Heart right ventricle (tissue), 16 donors: ENCODE results near the gene TTLL10. TPM values are rescaled to one million over a fixed set of nuclear protein-coding genes. Genes with fewer than 3 reads are reported as not detected.
A peak's percentile ranks its signal among the peaks of the same experiment; 100 is the strongest.

Experiments used
- ATAC-seq, 8 donors: fragments of 200-7000 bp; cut with Tn5 transposase; one replicate each; pipeline ENCODE4 v1.9.1; 2020; ENCODE audit warnings: mild to moderate bottlenecking in 8 of 8, moderate library complexity in 8 of 8, moderate number of reproducible peaks in 1 of 8
- DNase-seq, 2 donors: peaks; one replicate each; pipeline ENCODE4 v3.0.0-alpha.2; 2020
- H3K27ac ChIP-seq, 10 donors: fragments of 200-600 bp; sonication (generic) in 2 of 10; one replicate each; pipeline versions ENCODE4 v1.5.0 to v1.8.0; 2020 to 2022; ENCODE audit warnings: mild to moderate bottlenecking in 3 of 10
- H3K27me3 ChIP-seq, 7 donors: fragments of 200-600 bp; one replicate each; pipeline ENCODE4 v1.8.0; 2021 to 2022; ENCODE audit warnings: mild to moderate bottlenecking in 2 of 7
- H3K36me3 ChIP-seq, 9 donors: fragments of 200-600 bp; sonication (generic) in 1 of 9; one replicate each; pipeline versions ENCODE4 v1.5.0 to v1.8.0; 2020 to 2022; ENCODE audit warnings: mild to moderate bottlenecking in 2 of 9
- H3K4me1 ChIP-seq, 9 donors: fragments of 200-600 bp; sonication (generic) in 1 of 9; one replicate each; pipeline versions ENCODE4 v1.5.0 to v1.8.0; 2020 to 2022; ENCODE audit warnings: mild to moderate bottlenecking in 4 of 9
- H3K4me3 ChIP-seq, 10 donors: fragments of 200-600 bp; sonication (generic) in 2 of 10; one replicate each; pipeline versions ENCODE4 v1.5.0 to v1.8.0; 2020 to 2022; ENCODE audit warnings: mild to moderate bottlenecking in 7 of 10, moderate library complexity in 2 of 10
- H3K9me3 ChIP-seq, 11 donors: fragments of 200-600 bp in 10 of 11; sonication (generic) in 2 of 11; one replicate each; pipeline versions ENCODE4 v1.5.0 to v1.8.0; 2013 to 2022; ENCODE audit warnings: mild to moderate bottlenecking in 2 of 11, control low read depth in 1 of 11, moderate library complexity in 1 of 11
- CTCF ChIP-seq, 9 donors: fragments of 200-600 bp; sonication (generic) in 2 of 9; IDR thresholded peaks; one replicate each; pipeline versions ENCODE4 v1.5.0 to v1.8.0; 2021 to 2022; ENCODE audit warnings: antibody characterized with exemption in 9 of 9, mild to moderate bottlenecking in 5 of 9, moderate library complexity in 1 of 9
- WGBS, 2 donors: extraction: QIAGEN DNeasy Blood & Tissue Kit; methylation state at CpG; one replicate each; pipeline ENCODE4 v1.1.7; 2013; ENCODE audit warnings: inconsistent platforms in 1 of 2; 5-methylcytosine and 5-hydroxymethylcytosine counted together
- intact Hi-C, 10 donors: fragments of 100-400 bp; cut with DNase I; formaldehyde crosslinking; loops; one replicate each; pipeline versions ENCODE4 v1.11.1 to v1.14.2; 2022
- polyA plus RNA-seq, 2 donors: library from polyadenylated mRNA; stranded (reverse); fragments of 200-250 nt; gene quantifications; one replicate each; pipeline ENCODE4 v1.2.3, GENCODE V29; 2013
- total RNA-seq, 10 donors: library from RNA; stranded (reverse); fragmentation: NEBNext Ultra II Directional in 3 of 10; extraction: Animal tissue kit (Norgen Biotek cat#: 25700) in 3 of 10; gene quantifications; one replicate each; pipeline versions ENCODE4 v1.2.1 to v1.2.4, GENCODE V29; 2021 to 2023
- donor health status: Arrhythmogenic right ventricular cardiomyopathy.
- donor health status: ischemic (EF 13 %, LVEDD 7.1; RV severe dilation, severe dysfunction).
- donor health status: healthy with polysubstance abuse.
- donor health status: DM: no; HTN: yes; CAD: no.
- donor health status: DM: no; HTN: no; CAD: no.
- donor health status: ischemic (EF 25% LVEDD 6.9; RV normal size, moderate dysfunction).
- donor health status: ischemic (EF 25% LVEDD 5.7; RV mildly dilated, moderate dysfunction).
- donor health status: healthy.
- donor health status: DM: yes; HTN: yes; CAD: no.
- donor health status: Ischemic cardiomyopathy.
- donor health status: ischemic (EF 35%, LVEDD 5.7; RV mildly dilated, moderate dysfunction).
- donor health status: nonischemic (EF 11% LVEDD 7.7; RV severe dilation, severe dysfunction).
- donor health status: DM: yes; HTN: yes; CAD: no.
- donor health status: PGD.
- donor health status: ischemic (EF 29% LVEDD 5.4; RV normal size, mild dysfunction).
- donor health status: nonischemic (EF 23%, LVEDD 6.1; RV moderate dilation, normal function).

TTLL10 gene
- total and polyA plus RNA-seq, 12 donors: 0.09 to 0.53 (median 0.26) TPM; not detected in 3

GRCh38 chr1:1242461-1243265, 69.0 kb downstream of the TTLL10 start:
- peaks cover 0 to 11% (median under 1%) of the 10 kb centered on the region in 9 donors for H3K4me1 ChIP-seq
- no peaks in the 10 kb centered on the region for H3K9me3 ChIP-seq
- no peak overlapping the region for H3K27ac ChIP-seq
- H3K36me3 ChIP-seq: no peaks in the 10 kb centered on the region
- 90 to 91% methylated on average over 40 to 41 of the region's 41 CpGs for WGBS, 2 donors
- ATAC-seq (no peak), DNase-seq (peak in 1 of 2 donors; percentile 14)
- H3K4me3 ChIP-seq: no peak overlapping the region
- intact Hi-C loops: loop anchor here in 2 of 10 donors (10.0 kb wide), 1 partner anchor 118 kb away; no protein-coding TSS in a partner anchor
- TF ChIP-seq CTCF (IDR thresholded peaks at IDR 0.05): no peak
- H3K27me3 ChIP-seq: peaks cover 19 to 65% (median 61%) of the 10 kb centered on the region in 7 donors

GRCh38 chr1:1243266-1243660, 69.6 kb downstream of the TTLL10 start:
- Histone ChIP-seq H3K9me3 (no peaks in the 10 kb centered on the region), H3K36me3 (no peaks in the 10 kb centered on the region), H3K27me3 (peaks cover 19 to 61% (median 58%) of the 10 kb centered on the region in 7 donors), H3K4me3 (peak overlapping the region in 3 of 10 donors; percentile 29 to 35 (median 34)), H3K27ac (no peak overlapping the region), H3K4me1 (peaks cover 0 to 6% (median 0%) of the 10 kb centered on the region in 9 donors)
- ATAC-seq (no peak), DNase-seq (no peak)
- no peak for TF ChIP-seq CTCF (IDR thresholded peaks at IDR 0.05)
- WGBS, 2 donors: 90 to 98% methylated on average over 20 to 23 of the region's 23 CpGs
- intact Hi-C loops: loop anchor here in 2 of 10 donors (10.0 kb wide), 1 partner anchor 118 kb away; no protein-coding TSS in a partner anchor

DNA sequence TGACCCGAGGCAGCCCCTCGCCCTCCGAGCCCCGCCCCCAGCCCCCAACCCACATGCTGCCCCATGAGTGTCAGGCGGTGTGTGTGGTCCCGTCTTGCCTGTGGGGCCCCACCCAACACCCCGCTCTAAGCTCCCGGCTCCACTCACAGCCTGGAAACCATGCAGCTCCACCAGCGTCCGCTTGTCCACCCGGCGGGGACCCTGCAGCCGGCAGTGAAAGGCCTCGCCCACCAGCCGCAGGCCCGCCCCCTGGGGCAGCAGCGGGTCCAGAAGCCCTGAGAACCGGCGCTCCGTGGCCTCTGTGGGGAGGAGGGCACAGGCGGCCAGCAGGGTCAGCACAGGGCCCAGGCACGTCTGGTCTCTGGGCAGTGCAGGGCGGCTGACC, 70.1 kb downstream of the TTLL10 start:
- no peak for TF ChIP-seq CTCF (IDR thresholded peaks at IDR 0.05)
- WGBS, 2 donors: 52 to 57% methylated on average over 21 to 23 of the region's 23 CpGs
- peak in 3 of 8 donors; percentile 3 to 7 (median 7) for ATAC-seq
- no peaks in the 10 kb centered on the region for H3K36me3 ChIP-seq
- H3K27ac ChIP-seq: no peak overlapping the region
- intact Hi-C loops: loop anchor here in 2 of 10 donors (10.0 kb wide), 1 partner anchor 119 kb away; no protein-coding TSS in a partner anchor
- H3K4me1 ChIP-seq: peaks cover 0 to 5% (median 0%) of the 10 kb centered on the region in 9 donors
- peak overlapping the region in 9 of 10 donors; percentile 26 to 47 (median 34) for H3K4me3 ChIP-seq
- peak in 1 of 2 donors; percentile 15 for DNase-seq
- H3K27me3 ChIP-seq: peaks cover 19 to 58% (median 52%) of the 10 kb centered on the region in 7 donors
- no peaks in the 10 kb centered on the region for H3K9me3 ChIP-seq

DNA sequence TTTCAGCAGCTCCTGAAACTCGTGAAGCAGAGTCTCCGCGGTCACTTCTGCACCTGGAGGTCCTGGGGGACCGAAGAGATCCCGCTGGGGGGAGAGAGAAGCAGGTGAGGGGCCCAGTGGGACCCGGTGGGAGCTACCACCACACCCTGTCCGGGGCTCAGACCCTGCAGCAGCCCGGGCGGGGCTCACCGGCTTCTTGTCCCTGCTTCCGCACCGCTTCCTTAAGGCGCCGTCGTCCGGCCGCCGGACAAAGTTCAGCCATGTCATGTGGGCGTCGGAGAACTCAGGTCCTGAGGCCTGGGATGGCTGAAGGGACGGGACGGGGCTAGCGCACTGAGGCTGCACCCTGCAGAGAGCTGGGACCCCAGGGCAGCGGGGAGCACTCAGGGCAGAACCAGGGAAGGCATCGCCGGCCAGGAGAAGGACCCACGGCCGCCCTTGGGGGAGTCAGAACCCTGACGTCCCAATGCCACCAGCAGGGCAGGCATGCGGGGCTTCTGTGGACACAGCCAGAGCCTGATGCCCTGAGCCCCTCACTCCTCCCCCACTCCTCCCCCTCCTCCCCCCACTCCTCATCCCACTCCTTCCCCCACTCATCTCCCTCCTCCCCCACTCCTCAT, 70.6 kb downstream of the TTLL10 start:
- peak overlapping the region in 9 of 10 donors; percentile 26 to 47 (median 34) for H3K4me3 ChIP-seq
- no peaks in the 10 kb centered on the region for H3K9me3 ChIP-seq
- ATAC-seq (peak in 3 of 8 donors; percentile 45 to 53 (median 52)), DNase-seq (peak in 1 of 2 donors; percentile 27)
- H3K36me3 ChIP-seq: no peaks in the 10 kb centered on the region
- intact Hi-C loops: loop anchor here in 2 of 10 donors (10.0 kb wide), 1 partner anchor 120 kb away; no protein-coding TSS in a partner anchor
- TF ChIP-seq CTCF (IDR thresholded peaks at IDR 0.05): no peak
- peaks cover 15 to 53% (median 47%) of the 10 kb centered on the region in 7 donors for H3K27me3 ChIP-seq
- H3K27ac ChIP-seq: no peak overlapping the region
- H3K4me1 ChIP-seq: peaks cover 0 to 5% (median 0%) of the 10 kb centered on the region in 9 donors
- WGBS, 2 donors: 46 to 64% methylated on average over 30 of the region's 30 CpGs
